GM19239 (cell line): Measurements from ENCODE around the gene DDOST.

Source experiments
- DNase-seq: peaks from one replicate; pipeline ENCODE4 v3.0.0; 2011; ENCODE audit warnings: low spot score; ENCODE audit not compliant: insufficient read length
- FAIRE-seq: peaks from 2 replicates; lab custom pipeline; 2011; peaks lifted over from hg19 to GRCh38; lab: Jason Lieb, UNC

The DDOST gene

DNA sequence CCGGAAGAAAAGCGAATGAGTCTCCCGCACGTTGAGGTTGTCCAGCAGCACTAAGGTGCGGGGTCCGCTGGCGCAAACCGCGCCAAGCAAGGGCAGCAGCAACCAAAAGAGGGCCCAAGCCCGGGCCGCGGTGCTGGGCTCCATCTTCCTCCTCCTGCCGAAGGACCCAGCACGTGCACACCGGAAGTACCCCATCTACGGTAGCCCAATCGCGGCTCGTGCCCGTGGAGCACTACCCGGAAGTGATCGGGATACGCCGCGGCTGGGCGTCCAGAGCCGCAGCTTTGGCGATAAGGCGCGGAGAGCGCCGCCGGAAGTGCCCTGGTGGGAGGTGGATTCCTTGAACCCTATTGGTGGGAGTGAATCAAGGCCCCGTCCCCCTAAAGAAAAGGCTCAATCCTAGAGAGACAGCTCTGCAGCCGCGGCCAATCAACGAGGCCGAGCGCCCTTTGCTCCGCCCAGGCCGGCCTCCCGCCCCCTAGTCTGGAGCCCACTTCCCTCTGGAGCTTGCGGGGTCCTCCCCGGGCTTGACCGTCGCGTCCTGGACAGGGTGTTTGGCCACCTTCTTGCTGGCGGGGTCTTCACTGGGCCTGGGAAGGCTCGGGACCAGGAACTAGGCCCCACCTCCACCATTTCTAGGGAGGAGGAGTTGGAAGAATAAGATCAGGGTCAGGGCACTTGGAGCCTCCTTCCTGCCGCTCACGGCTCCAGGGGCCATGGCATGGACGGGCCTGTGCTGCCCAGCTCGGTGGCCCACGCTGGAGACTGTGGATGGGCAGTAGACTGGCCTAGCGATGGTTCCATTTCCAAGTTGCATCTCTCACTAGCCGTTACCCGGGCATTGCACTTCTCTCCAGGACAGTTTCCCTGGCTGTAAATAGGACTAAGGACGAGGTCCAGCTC, at the start of gene DDOST:
Gene DDOST, minus strand, starts transcription at position 163 of the 903 bp plus-strand sequence. Its CDS starts 19 bp downstream, at position 144.
- DNase-seq (peak; percentile 98), FAIRE-seq (peak; percentile 99)

DNA sequence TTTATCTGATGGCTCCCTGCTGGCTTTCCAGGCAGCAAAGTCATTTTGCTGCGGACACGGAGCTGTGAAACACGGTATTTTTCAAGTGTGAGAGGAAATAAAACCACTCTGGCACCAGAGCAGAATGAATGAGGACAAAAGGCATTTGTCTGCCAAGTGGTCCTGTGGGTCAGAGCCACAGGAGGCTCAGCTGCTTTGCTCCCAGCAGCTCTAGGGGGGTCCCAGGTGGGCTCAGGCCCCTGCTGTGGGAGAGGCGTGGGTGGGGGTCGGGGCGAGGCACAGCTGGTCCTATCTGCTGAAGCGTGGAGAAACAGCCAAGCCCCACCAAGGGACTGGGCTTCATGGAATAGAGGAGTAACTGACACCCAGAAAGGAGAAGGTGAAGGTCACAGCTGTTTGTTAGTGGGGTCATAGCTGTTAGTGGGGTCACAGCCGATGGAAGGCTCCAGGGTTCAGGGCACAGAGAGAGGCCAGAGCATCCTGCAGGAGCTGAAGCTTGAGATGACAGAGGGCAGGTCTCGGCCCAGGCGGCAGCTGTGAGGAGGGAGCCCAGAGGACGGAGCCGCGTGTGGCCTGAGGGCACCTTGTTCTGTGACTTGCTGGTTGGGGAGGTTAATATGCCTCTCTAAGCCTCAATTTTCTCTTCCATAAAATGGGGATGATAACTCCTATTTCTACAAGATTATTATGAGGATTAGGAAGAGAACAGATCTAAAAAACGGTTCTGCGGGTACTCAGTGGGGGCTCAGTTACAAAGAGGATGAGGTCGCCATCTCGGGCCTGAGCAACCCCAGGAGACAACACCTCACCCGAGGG, 49.5 kb upstream of the DDOST start:
- no peak for DNase-seq

DNA sequence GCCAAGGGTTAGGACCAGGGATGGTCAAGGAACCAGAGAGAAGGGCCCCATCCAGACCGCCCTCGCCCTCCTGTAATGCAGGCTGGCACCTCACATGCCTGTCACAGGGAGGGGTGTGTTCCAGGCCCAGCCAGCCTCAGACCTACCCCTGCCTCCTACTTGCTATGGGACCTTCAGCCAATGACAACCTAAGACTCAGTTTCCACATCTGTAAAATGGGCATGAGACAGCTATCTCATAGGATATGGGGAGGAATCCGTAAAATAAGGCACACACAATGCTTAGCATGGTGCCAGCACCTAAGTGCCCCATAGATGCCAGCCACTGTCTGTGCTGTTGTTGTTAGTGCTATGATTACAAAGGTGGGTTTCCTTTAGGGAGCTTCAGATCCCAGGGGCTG, 48.7 kb upstream of the DDOST start:
- DNase-seq, result no peak
- FAIRE-seq, result no peak

More for the DNA sequence above, 49.5 kb upstream of the DDOST start:
- no peak for FAIRE-seq

DNA sequence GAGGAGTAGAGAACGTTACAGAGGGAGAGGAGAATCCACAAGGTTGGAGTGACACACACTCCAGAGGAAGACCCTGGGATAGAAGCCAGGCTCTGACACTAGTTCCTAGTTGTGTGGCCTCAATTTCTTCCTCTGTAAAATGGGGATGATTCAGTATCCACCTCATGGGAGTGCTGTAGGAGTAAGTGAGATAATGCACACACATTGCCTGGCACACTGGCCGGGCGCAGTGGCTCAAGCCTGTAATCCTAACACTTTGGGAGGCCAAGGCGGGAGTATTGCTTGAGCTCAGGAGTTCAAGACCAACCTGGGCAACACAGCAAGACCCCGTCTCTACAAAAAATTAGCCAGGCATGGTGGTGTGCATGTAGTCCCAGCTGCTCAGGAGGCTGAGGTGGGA, 47.7 kb upstream of the DDOST start:
- no peak for FAIRE-seq
- no peak for DNase-seq

DNA sequence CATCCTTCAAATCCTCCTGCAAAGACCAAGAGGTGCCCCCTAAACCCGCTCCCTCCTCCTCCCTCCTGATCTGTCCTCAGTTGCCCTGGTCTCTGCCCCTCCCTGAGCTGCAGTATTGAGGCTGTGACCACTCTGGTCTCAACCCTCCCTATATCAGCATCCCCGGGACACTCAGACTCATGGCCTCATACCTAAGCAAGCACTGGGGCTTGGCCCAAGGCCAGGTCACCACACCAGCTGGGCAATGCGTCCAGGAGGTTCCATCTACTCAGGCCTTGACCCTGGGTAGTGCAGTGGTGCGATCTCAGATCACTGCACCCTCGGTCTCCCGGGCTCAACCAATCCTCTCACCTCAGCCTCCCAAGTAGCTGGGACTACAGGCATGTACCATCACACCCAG, 46.9 kb upstream of the DDOST start:
- FAIRE-seq (no peak), DNase-seq (no peak)

DNA sequence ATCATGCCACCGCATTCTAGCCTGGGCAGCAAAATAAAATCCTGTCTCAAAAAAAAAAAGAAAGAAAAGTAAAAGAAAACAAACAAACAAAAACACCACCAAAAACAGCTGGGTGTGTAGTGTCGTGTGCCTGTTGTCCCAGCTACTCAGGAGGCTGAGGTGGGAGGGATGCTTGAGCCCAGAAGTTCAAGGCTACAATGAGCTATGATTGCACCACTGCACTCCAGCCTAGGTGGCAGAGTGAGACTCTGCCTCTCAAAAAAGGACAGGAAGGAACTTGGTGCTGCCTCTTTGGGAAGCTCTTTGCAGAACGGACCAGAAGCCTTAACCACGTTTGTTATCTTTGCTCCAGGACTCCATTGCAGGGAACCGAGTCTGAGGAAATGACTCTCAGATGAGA, 45.7 kb upstream of the DDOST start:
- DNase-seq (no peak), FAIRE-seq (no peak)

DNA sequence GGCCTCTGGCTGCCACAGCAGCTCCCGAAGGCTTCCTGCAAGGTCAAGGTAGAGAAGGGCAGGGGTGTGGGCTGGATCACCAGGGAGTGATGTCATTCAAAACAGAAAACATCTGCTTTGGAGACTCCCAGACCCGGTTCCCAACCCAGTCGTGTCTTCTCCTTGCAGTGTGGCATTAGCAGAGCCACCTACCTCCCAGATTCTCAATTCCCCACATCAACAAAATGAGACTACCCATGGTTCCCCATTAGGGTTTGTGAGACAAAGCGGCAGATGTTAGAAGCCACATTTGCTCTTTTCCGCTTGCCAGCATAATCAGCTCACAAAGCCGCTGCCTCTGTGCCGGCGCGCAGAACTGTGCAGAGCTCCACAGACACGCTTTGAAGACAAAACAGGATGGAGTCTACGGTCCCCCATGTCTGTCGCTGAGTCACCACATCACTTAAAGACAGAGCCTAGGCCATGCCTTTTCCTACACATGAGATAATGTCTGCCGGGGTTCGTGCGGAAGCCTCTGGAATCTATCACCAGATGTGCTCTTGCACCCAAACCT, 44.1 kb upstream of the DDOST start:
- peak; percentile 11 for FAIRE-seq
- no peak for DNase-seq

DNA sequence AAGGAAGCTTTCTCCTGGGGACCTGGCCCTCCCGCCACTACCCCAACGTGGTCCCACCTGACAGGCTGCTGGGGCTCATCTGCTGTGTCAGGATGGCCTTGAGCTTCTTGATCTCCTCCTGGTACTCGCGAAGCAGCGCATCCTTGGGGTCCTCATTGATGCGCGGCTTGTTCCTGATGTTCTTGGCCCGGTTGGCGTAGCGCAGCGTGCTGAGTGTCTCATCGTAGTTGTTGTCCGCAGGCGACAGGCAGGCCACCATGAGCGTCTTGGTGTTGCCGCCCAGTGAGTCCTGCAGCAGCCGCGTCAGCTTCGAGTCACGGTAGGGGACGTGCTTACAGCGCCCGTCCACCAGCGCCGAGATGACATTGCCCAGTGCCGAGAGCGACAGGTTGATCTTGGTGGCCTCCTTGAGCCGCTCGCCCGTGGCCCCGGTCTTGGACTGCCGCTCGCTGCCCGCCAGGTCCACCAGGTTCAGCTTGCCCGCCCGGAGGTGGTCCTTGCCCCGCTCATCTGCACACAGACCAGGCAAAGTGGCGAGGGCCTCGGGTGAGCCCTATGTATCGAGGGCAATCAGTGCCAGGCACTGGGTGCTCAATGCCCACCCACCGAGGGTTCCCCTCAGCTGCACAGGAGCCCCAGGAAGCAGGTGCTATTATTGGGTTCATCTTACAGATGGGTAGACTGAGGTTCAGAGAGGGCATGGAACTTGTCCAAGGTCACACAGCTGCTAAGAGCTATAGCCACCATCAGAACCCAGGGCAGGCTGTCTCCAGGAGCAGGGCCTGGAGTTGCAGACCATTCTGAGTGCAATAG, 43.4 kb upstream of the DDOST start:
- no peak for FAIRE-seq
- no peak for DNase-seq

DNA sequence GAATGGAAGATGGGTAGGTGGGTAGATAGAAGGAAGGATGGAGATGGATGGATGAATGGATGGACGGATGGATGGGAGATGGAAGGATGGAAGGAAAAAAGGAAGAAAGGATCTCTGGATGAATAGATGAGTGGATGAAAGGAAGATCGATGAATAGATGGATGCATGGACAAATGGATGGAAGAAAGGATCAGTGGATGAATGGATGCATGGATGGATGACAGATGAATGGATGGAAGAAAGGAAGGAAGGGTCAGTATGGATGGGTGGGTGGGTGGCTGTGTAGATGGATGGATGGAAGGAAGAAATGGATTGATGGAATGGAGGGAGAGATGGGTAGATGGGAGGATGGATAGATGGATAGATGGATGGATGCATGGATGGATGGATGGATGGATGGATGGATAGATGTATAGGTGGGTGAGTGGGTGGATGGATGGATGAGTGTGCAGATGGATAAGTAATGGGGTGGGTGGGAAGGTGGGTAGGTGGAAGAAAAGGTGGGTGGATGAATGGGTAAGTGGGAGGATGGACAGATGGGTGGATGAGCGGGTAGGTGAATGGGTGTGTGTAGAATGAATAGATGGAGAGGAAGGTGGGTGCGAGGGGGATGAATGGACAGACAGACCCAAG, 42.1 kb upstream of the DDOST start:
- DNase-seq (no peak), FAIRE-seq (no peak)

DNA sequence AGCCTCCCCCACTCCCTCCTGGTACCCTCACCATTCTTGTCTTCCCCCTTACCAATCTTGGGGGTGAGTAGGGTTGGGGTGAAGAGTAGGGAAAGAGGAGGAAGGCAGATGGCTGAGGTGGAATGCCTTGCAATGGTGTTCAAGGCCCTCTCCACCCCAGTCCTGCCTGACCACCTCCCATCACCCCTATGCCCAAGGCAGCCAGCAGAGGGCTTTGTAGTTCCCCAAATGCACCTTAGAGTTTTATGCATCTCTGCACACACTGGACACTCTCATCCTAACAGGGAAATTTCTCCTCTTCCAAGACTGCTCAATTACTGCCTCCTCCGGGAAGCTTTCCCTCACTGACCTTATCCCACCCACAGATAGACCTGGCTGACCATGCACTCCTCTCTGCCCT, 41.2 kb upstream of the DDOST start:
- FAIRE-seq (no peak), DNase-seq (no peak)

DNA sequence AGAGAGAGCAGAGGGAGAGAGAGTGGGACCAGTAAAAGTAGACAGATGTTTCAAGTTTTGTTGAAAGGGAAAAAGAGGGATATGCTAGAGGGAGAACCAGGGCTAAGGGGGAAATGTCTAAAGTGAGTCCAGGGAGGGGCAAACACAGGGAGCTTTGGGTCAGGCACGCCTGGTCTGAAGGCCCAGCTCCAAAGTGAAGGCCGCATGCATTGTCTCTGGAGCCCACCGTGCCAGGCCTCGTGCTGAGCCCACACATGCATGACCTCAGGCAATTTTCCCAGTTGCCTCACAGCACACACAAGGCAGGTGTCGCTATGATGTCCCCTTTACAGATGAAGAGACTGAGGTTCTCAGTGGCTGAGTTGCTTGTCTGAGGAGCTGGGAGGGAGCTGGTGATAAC, 40.7 kb upstream of the DDOST start:
- DNase-seq (no peak), FAIRE-seq (no peak)

DNA sequence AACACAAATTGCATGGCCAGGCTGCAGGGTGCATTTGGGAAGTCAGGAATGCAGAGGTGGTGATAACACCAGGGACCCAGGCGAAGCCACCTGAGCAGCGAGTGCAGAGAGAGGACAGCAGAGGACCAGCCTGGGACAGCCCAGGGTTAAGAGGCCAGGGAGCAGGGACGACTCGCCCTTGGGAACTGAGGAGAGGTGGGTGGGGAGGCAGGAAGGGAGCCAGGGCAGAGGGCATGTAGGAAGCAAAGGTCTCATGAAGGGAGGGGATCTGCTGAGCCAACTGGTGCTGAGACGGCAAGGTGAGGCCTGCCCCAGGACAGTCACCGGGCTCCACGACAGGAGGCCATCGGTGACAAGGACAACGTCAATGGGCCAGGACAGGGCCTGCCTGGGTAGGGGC, 40.3 kb upstream of the DDOST start:
- no peak for FAIRE-seq
- no peak for DNase-seq

DNA sequence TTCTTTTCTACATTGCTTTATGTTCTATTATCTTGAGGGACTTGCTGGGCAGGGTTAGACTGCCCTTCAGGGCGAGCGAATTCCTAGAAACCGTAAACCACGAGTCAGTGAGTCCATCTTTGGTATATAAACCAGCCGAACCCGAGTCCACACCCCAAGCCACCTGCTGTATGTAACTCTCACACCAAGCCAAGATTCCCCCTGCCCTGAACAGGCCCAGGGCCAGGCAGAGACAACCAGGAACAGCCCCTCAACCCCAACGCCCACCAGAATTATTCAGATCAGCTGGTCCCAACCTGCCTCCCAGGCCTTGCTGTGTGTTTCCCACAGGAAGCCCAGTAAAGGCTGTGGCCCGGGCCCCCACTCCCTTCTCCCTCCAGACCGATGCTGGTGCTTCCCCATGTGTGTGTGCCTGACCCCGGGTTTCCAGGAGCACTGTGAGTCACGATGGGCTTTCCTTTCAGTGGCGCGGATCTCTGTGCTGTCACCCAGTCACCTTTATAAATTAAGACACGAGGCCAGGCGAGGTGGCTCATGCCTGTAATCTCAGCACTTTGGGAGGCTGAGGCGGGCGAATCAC, 39.6 kb upstream of the DDOST start:
- FAIRE-seq, result no peak
- DNase-seq, result no peak

DNA sequence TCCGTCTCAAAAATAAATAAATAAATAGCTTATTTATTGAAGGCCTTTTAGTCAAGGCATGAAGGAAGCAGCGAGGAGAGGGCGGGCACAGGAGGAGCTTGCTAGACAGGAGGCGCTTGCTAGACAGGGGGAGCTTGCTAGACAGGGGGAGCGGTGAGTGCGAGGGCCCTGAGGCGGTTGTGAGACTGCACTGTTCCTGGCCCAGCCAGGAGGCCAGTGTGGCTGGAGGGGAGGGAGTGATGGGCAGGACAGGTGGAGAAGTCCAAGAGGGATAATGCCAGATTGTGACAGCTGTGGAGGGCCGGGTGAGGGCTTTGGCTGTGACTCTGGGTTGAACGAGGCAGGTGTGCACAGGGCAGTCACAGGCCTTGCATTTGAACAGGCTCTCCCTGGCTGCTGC, 38.4 kb upstream of the DDOST start:
- FAIRE-seq, result no peak
- no peak for DNase-seq

DNA sequence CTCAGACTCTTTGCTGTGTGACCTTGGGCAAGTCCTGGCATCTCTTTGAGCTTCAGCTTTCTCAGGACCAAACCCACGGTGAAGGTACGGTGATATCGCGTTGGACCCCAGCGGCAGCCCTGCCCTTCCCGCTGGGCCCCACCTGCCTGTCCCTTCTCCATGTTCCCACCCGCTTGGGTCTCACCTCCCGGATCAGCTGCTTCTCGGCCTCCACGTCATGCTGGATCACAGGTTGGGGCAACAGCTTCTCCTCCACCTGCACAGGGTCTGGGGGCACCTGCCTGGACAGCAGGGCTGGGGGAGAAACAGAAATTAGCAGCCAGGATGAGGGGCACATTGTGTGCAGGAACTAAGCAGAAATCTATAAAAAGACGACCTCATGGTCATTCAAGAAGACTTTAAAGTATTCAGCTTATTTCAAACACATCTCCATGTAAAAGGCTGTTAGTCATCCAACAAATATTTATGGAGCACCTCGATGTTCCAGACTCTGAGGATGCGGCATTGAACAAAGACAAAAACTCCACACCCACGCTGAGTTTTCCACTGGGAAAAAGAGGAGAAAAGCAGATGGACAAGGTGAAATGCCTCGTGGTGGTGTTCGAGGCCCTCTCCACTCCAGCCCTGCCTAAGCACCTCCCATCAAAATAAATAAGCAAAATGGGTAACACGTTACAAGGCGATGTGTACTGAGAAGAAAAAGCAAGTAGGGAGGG, 37.2 kb upstream of the DDOST start:
- FAIRE-seq (no peak), DNase-seq (no peak)

DNA sequence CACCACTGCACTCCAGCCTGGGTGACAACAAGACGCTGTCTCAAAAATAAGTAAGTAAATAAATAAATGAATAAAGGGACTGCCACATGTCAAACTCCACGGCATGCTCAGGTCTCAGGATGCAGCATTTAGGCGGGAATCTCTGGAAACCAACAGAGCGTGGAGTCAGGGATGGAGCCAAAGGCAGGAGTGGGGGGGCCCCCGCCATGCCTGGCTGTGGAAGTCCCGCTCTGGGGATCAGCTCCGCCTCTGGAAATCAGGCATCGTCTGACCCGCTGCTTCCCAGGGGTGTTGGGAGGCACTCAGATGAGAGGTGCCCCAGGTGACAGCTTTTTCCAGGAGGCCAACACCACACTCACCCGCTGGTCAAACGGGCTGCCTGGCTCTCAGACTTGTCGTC, 36.4 kb upstream of the DDOST start:
- no peak for DNase-seq
- no peak for FAIRE-seq

DNA sequence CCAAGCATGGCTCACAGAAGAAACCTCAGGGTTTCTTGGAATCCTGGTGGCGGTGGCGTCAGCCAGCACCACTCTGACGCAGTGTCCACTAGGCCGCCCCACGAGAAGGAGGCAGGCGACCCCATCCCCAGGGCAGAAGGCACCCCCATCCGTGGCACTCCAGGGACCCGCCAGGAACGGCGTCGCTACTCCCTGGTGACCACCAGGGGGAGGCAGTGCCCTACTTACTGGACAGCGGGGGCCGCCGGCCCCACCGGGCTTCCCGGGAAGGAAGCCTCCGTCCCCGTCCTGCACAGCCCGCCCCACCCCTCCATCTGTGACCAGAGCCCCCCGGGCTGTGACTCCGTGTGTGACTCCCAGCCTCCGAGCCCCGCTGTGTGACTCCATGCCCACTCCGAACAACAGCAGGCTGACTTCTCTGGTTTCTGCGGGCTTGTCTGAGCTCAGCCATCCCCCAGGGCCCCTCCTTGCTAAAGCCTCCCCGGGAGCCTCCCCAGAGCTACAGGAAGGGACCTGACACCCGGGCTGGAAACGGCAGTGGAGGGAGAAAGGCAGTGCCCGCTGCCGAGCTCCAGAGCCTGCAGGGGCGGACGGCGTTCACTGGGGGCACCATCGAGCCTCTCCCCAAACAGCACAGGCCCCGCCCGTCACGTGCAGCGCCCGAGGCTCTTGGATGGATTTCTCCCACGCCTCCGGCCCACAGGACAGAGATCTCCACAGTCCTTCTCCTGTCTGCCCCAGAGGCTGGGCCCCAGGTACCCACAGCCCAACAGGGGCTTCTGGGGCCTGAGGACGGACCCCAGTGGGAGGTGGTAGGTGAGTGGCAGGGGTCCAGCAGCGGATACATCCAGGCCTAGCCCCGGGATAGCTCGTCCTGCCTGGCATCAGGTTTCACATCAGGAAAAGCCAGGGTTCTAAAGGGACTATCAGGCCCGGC, 35.5 kb upstream of the DDOST start:
- peak; percentile 97 for FAIRE-seq
- peak; percentile 96 for DNase-seq

DNA sequence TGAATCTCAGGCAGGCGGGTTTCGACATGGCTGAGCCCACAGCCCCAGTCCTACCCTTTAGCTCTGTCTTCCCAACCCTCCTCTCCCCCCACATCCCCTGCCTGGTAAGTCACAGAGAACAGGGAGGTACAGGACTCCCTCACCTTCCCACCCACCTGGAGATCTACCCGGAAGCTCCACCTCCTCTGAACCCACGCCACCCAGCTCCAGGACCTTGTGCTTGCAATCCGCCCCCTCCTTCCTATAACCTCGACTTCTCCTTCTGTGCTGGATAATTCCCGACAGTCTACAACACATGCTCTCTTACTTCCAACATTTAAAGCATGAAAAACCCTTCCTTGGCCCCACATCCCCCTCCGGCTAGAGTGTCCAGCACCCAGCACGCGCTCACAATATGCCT, 34.3 kb upstream of the DDOST start:
- DNase-seq (no peak), FAIRE-seq (no peak)
